Measurements from ENCODE around the gene HNRNPL. TPM values are rescaled to one million over a fixed set of nuclear protein-coding genes. Genes with fewer than 3 reads are reported as not detected.
"Not testable (repeated sequence)": the region's sequence is repeated elsewhere in the genome, so short reads cannot be mapped to it uniquely, and the experiment has no call there.

HNRNPL gene
- total RNA-seq, 1 donor from 2014 or later: 190 TPM

DNA sequence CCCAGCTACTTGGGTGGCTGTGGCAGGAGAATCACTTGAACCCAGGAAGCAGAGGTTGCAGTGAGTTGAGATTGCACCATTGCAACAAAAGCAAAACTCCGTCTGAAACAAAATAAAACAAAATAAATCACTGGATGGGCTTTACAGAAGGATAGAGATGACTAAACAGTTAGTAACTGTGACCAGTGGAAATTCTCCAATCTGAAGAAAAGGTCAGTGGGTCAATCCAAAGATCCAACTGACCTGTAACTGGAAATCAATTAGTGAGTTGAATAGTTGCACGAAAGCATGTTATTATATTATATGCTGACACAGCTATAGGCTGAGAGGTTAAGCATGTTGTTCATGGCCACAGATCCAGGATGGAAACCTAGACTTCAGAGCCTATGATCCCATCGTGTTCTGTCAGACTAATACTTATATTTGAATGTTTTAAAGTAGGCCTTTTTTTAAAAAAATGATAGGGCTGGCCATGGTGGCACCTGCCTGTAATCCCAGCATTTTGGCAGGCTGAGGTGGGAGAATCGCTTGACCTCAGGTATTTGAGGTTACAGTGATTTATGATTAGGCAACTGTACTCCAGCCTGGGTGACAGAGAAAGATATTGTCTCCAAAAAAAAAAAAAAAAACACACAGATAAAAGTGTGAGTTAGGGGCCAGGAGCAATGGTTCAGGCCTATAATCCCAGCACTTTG, 19.6 kb downstream of the HNRNPL start:
- no peak for DNase-seq (ENCODE audit: extremely low spot score in 2 of 2)
- TF ChIP-seq POLR2A (IDR thresholded peaks at IDR 0.05) (no peak), POLR2AphosphoS5 (IDR thresholded peaks at IDR 0.05; ENCODE audit: insufficient read depth in 1 of 2, low read depth in 1 of 2) (no peak)
- TF ChIP-seq, protein P1, sequence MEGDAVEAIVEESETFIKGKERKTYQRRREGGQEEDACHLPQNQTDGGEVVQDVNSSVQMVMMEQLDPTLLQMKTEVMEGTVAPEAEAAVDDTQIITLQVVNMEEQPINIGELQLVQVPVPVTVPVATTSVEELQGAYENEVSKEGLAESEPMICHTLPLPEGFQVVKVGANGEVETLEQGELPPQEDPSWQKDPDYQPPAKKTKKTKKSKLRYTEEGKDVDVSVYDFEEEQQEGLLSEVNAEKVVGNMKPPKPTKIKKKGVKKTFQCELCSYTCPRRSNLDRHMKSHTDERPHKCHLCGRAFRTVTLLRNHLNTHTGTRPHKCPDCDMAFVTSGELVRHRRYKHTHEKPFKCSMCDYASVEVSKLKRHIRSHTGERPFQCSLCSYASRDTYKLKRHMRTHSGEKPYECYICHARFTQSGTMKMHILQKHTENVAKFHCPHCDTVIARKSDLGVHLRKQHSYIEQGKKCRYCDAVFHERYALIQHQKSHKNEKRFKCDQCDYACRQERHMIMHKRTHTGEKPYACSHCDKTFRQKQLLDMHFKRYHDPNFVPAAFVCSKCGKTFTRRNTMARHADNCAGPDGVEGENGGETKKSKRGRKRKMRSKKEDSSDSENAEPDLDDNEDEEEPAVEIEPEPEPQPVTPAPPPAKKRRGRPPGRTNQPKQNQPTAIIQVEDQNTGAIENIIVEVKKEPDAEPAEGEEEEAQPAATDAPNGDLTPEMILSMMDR (IDR thresholded peaks at IDR 0.05): no peak
- Histone ChIP-seq H3K27me3 (no peaks in the 10 kb centered on the region), H3K27ac (no peak overlapping the region), H3K4me1 (peaks cover 45% of the 10 kb centered on the region), H3K4me3 (peak overlapping the region in 1 of 2 donors; percentile 87), H3K9me3 (no peaks in the 10 kb centered on the region), H3K36me3 (peaks cover 0 to 41% of the 10 kb centered on the region in 2 donors)
- intact Hi-C loops (cut with DNase I): no loop called here

DNA sequence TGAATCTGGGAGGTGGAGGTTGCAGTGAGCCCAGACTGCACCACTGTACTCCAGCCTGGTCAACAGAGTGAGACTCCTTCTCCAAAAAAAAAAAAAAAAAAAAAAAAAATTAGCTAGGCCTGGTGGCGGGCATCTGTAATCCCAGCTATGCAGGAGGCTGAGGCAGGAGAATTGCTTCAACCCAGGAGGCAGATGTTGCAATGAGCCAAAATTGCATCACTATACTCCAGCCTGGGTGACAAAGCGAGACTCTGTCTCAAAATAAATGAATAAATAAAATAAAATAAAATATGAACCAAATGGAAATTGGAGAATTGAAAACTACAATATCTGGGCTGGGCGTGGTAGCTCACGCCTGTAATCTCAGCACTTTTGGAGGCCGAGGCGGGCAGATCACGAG, 20.6 kb downstream of the HNRNPL start:
- DNase-seq (ENCODE audit: extremely low spot score in 2 of 2); intact Hi-C loops (cut with DNase I); H3K9me3 ChIP-seq; H3K4me3 ChIP-seq; H3K27me3 ChIP-seq; H3K27ac ChIP-seq: not testable (repeated sequence)
- H3K4me1 ChIP-seq: peaks cover 41% of the 10 kb centered on the region
- peaks cover 0 to 41% of the 10 kb centered on the region in 2 donors for H3K36me3 ChIP-seq

DNA sequence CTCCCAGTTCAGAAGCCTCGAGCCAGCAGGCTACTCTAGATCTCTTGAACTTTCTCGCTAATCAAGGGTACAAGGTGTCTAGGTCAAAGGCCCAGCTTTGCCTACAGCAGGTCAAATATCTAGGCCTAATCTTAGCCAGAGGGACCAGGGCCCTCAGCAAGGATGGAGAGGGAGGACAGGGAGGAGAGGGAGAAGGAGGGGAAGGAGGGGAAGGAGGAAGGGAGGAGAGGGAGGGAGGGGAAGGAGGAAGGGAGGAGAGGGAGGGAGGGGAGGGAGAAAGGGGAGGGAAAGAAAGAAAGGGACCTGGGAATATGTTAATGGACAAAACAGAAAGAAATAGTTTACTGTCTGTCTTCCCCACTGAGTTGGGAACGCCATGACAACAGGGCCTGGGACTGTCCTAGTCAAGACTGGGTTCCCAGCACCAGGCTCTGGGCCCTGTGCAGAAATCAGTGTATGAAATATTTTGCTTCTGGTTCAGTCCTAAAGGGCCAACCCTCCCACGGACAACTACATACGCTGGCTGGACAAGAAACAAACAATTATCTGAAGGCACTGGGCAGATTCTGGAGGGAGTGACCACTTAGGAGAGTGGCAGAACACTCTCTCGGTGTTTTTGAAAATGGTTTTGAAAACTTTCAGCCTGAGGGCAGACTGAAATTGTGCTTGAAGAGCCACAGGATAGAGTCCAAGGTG, 22.8 kb downstream of the HNRNPL start:
- intact Hi-C loops (cut with DNase I): no loop called here

DNA sequence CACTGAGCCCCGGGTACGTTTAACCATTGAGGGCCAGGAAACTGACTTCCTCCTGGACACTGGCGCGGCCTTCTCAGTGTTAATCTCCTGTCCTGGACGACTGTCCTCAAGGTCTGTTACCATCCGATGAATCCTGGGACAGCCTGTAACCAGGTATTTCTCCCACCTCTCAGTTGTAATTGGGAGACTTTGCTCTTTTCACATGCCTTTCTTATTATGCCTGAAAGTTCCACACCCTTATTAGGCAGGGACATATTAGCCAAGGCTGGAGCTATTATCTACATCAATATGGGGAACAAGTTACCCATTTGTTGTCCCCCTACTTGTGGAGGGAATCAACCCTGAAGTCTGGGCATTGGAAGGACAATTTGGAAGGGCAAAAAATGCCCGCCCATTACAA, 23.9 kb downstream of the HNRNPL start:
- Histone ChIP-seq H3K4me1 (peaks cover 29% of the 10 kb centered on the region), H3K36me3 (peaks cover 0 to 59% of the 10 kb centered on the region in 2 donors)
- H3K4me3 ChIP-seq; H3K27ac ChIP-seq; H3K9me3 ChIP-seq; H3K27me3 ChIP-seq; DNase-seq (ENCODE audit: extremely low spot score in 2 of 2); intact Hi-C loops (cut with DNase I): not testable (repeated sequence)

More for the DNA sequence above, 22.8 kb downstream of the HNRNPL start:
- Histone ChIP-seq H3K36me3 (peaks cover 0 to 52% of the 10 kb centered on the region in 2 donors), H3K27ac (no peak overlapping the region), H3K4me1 (peaks cover 32% of the 10 kb centered on the region), H3K27me3 (no peaks in the 10 kb centered on the region), H3K4me3 (no peak overlapping the region), H3K9me3 (no peaks in the 10 kb centered on the region)
- DNase-seq (ENCODE audit: extremely low spot score in 2 of 2): no peak
- no peak for TF ChIP-seq POLR2A (IDR thresholded peaks at IDR 0.05)
- TF ChIP-seq POLR2AphosphoS5 (IDR thresholded peaks at IDR 0.05; ENCODE audit: insufficient read depth in 1 of 2, low read depth in 1 of 2): no peak
- TF ChIP-seq, protein P1 (IDR thresholded peaks at IDR 0.05): no peak

DNA sequence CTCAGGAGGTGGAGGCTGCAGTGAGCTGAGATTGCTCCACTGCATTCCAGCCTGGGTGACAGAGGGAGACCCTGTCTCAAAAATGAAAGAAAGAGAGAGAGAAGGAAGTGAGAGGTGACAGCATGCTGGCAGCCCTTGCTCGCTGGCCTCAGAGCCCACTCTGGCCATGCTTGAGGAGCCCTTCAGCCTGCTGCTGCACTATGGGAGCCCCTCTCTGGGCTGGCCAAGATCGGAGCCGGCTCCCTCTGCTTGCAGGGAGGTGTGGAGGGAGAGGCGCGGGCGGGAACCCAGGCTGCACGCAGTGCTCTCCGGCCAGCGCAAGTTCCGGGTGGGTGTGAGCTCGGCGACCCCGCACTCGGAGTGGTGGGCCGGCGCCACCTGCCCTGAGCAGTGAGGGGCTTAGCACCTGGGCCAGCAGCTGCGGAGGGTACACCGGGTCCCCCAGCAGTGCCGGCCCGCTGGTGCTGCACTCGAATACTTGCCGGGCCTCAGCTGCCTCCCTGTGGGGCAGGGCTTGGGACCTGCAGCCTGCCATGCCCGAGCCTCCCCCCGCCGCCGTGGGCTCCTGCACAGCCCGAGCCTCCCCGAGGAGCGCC, 28.5 kb downstream of the HNRNPL start:
- H3K36me3 ChIP-seq: peaks cover 0 to 42% of the 10 kb centered on the region in 2 donors
- H3K27me3 ChIP-seq; H3K4me3 ChIP-seq; H3K27ac ChIP-seq; H3K9me3 ChIP-seq; H3K4me1 ChIP-seq; intact Hi-C loops (cut with DNase I); DNase-seq (ENCODE audit: extremely low spot score in 2 of 2): not testable (repeated sequence)

DNA sequence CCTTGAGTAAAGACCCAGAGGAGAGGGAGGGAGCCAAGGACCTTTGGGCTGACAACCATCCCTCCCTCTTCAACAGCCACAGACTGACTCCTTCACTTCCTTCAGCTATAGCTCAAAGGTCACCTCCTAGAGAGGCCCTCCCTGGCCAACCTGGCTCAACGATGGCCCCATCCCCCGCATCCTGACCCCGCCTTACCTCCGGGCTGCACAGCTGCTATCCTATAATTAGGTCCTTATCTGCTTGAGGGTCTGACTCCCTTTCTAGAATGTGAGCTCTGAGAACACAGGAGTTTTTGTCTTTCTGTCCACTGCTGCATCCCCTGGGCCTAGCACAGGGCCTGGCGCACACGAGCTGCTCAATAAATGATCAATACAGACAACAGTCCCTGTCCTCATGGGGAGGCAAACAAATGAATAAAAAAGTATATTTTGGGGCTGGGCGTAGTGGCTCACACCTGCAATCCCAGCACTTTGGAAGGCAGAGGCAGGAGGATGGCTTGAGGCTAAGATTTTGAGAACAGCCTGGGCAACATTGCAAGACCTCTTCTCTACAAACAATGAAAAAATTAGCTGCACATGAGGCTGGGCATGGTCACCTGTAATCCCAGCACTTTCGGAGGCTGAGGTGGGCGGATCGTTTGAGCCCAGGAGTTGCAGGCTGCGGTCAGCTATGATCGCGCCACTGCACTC, 30.4 kb downstream of the HNRNPL start:
- H3K27ac ChIP-seq: no peak overlapping the region
- H3K9me3 ChIP-seq: no peaks in the 10 kb centered on the region
- TF ChIP-seq POLR2AphosphoS5 (IDR thresholded peaks at IDR 0.05; ENCODE audit: insufficient read depth in 1 of 2, low read depth in 1 of 2): no peak
- H3K4me3 ChIP-seq: no peak overlapping the region
- intact Hi-C loops (cut with DNase I): no loop called here
- no peaks in the 10 kb centered on the region for H3K4me1 ChIP-seq
- no peak for DNase-seq (ENCODE audit: extremely low spot score in 2 of 2)
- H3K36me3 ChIP-seq: peaks cover 0 to 50% of the 10 kb centered on the region in 2 donors
- H3K27me3 ChIP-seq: no peaks in the 10 kb centered on the region
